ENCODE results near the gene AASDHPPT.

The AASDHPPT gene

DNA sequence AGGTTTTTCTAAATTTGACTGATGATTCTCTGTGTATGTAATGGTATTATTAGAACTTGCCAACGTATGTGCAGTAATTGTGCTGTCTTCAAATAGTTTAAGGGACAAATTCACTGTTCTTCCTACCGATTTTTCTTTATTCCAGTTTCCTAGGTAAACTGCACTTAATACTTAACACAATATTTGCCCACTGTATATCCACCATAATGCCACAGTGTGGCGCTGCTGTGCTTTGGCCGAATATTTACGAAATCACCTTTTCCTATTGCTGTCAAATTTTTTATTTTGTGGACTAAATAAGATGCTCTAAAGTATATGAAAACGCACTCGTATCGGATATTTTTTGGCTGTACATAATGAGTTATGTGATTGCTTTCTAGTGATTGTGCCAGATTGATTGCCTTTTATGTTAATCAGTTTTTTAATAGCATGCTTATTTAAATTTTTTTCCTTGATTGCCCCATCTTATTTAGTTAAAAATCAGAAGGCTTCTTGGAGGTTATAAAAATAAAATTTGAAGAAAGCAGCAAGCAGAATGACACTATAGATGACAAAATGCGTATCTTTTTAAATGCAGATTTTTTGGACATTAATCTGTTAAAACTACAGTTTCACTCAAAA, 10.5 kb downstream of the AASDHPPT start:
- peak; percentile 80 for DNase-seq

DNA sequence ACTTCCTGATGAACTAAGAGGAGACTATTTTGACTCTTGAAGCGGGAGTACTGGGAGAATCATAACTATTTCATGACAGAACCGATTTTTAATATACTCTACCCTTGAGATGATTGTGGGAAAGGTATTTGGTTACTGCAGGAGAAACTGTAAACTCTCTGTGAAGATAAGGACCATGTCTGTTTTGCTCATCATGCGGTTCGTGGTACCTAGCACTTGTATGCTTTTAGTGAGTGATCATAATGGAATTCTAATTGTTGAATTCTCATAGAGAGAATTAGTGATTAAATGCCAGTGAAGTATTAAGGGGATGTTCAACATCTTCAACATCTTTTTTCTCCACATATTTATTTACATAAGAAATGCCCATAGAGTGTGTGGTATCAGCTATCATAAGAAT, 11.4 kb downstream of the AASDHPPT start:
- DNase-seq, result no peak

DNA sequence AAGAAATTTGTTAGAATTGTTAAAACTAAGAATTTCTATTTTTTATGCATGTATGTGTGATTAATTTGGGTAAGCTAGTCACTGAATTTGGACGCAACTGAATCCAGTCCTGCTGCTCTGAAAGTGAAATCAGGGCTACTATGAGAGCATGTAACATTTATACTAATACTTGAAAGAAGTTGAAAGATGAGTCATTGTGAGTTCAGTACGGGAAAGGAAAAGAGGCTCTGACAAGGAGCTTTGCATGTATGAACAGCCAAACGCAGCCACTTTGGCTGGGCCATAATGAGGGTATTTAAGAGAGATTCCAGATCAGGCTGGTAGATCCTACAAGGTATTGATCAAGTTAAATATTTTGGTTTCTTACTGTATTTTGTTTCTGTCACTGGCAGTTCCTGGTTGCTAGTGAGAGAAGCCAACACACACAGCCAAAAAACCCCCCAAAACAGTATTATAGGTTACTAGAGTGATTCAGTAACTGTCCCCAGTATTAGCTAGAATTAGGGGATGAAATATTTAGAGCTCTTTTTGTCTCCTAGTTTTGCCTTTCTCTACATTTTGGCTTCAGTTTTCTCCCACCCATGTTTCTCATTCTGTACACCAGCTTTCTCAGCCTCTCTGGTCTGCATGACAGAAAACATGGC, 14.1 kb downstream of the AASDHPPT start:
- DNase-seq, result no peak

DNA sequence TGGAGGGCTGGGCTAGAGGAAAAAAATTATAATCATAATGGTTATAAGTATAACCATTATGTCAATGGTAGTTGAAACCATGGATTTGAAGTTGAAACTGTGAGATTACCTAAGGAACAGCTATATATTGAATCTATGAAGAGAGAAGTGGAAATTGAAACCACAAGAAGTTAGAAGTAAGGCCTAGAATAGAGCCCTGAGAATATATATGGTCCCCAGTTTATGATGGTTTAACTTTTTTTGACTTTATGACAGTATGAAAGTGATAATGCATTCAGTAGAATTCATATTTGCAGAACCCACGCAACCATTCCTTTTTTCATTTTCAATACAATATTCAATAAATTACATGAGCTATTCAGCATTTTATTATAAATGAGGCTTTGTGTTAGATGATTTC, 15.0 kb downstream of the AASDHPPT start:
- no peak for DNase-seq

DNA sequence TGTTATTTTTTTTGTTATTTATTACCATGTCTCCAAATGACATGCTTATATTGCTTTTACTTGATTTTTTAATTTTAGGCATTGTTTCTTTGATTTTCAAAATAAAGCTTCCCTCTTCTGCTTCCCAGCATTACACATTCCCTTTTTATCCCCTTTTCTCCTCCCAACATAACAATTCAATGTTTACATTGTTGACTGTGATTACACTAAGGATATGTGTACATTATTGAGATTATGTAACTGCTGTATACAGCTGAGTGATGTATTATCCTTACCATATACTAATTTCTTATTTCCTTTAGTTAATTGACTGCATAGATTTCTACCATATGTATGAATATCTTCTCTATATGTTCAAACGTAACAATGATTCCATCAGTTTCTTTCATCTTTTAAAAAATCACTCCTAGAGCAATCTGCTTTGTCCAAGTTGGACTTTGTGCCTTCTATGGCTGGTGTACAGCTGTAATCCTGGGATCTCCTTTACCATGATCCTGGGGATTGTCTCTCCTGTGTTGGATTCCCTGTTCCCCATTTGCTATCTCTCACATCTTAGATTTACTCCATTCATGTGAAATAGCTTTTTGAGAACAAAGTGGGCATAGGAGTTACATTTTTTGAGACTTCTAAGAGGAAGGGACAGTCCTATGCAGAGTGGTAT, 21.6 kb downstream of the AASDHPPT start:
- DNase-seq, result no peak

DNA sequence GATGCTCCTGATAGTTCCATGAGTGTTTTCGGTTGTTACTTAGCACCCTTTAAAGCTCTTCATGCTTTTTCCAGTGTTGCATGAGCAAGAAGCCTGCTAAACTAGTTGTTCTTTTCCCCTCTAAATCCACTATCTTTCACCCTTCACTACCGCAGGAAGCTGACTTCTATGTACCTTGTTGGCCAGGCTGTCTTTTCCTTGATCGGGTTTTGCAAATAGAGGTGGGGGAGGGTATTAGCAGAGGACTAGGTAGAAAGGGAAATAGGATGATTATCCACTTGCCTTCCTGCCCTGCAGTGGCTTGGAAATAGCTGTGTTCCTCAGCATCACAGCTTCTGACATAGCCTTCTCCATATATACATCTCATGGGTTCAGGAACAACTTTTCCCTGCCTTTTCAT, 23.9 kb downstream of the AASDHPPT start:
- DNase-seq, result no peak

DNA sequence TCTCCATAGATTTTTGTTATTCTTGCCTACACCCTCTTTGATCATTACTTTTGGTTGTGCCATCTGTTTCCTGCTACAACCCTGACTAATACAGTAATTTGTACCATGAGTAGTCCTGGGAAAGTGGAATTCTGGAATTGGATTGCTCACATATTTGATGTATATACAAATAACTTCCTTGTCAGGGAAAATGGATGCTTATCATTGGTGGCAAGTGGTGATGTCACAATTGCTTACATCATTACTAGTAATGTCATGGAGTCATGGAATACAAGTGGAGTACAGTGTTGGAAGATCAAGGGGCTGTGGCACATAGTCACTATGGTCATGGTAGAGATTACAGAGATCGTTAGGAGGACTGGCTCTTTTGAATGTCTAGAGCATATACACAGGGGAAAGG, 24.4 kb downstream of the AASDHPPT start:
- no peak for DNase-seq

DNA sequence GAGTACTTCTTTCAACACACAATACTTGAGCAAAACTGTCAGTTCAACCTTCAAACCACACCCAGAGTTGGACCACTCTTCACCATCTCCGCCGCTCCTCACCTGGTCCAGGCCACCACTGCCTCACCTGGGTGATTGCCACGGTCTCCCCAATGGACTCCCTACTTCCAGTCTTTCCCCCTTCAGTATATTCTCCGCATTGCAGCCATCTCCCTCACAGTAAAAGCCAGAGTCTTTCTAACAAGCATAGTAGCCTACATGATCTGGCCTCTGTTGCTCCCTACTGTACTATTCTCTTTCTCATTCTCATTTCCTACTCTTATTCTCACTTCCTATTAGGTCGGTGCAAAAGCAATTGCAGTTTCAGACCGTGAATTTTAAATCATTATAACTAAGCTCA, 28.5 kb downstream of the AASDHPPT start:
- no peak for DNase-seq

DNA sequence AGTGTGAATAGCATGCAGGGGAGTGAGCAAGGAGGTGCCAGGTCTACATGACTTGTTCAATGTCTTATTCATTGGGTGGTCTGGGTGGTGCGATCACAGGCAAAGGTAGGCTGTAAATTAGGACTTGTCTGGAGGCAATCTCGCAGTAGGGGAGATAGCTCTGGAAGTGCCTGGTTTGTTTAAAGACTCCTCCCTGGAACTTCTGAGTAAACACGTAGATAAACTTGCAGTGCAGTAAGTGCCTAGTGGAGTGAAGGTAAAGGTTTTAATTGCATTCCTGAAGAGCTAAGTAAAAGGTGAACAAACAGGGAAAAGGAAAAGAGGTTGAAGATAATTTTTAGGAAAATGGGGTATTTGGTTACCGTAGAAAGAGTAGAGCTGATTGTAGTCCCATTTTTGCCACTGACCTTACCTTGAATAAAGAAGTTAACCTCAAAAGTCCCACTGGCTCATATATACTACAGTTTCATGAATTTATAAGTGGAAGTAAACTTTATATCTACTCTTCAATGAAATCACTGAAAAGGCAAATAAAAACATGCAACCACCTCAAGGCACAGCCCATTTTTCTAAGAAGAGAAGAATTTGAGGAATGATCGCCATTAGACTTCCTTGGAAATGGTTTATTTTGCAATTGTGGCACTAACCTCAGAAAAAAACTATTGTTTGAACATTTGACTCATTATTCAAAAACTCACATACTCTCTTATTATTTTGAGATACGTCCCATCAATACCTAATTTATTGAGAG, 44.3 kb downstream of the AASDHPPT start:
- DNase-seq, result no peak

DNA sequence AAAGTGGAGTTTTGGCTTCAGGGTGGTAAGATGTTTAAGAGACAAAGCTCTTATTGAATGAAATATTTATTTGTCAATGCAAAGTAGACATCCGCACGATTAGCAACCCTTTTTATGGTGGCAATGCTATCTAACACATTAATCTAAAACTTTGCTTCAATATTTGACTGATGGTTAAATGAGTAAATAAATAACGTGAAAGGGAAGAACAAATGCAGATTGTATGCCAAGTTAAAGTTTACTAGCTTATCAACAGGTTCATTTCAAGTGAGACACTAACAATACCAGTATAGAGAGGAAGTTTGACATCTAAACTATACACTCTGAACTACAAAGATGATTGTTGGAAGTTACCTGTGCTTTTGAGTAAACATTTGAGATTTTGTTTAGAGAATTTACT, 50.1 kb downstream of the AASDHPPT start:
- no peak for DNase-seq

DNA sequence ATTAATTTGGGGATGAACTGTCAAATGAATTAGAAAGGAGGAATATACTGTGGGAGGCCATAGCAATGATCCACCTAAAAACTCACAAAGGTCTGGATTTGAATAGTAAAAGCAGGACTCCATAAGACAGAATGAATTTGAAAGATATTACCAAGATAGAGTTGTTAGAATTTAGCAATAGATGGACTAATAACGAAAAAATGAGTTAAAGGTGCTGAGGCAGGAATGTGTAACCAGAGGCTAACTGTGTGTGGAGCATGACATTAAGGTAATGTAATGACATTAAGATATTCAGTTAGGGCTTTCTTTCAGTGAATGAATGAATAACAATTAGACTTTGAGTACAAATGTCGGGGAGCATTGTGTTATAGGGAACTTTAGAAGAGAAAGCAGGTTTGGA, 51.3 kb downstream of the AASDHPPT start:
- DNase-seq, result no peak

DNA sequence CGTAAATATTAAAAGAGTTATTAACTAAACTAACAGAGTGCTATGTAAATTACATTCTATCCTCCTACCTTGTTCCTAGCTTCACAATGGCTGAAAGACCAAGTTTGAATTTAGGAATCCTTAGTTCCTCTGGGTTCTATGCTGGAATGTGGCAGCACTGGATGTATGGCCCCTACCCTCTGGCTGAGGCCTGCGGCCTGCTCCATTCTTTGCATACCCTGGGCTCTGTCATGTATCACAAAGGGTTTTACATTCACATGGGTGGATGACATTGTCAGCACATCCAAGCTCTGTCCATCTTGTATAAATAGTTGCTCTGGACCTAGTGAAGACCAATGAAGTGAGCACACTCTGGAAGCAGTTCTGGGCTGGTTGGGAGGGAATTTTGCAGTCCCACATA, 54.5 kb downstream of the AASDHPPT start:
- no peak for DNase-seq

DNA sequence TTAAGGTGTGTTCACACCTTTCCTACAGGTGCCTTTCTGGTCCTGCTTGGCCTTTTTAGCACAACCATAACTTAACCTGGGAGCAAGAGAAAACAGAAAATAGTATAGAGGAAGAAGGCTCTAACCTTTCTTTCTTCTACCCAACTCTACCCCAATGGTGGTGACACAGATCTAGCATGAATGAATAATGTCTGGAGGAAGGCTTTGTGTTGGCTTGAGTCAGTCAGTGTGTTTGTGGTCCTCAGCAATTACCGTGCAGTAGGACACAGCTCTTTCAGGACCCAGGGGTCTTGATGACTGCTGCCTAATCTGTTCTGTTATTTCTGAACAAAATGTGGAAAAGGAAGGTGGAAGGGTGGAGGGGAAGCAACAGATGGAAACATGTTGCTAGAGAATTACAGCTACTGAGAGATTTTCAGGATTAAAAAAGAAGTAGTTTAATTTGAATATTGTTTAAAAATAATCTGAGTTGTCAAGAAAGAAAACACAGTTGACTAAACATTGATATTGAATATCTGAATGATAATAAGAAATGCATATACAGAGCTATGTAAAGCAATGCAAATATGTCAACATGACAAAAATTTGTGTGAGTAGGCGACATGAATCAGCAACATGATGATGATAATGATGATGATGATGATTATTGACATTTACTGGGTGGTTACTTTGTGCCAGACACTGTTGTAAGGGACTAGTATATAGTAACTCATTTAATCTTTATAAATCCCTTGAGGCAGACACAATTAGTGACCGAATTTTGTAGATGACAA, 55.3 kb downstream of the AASDHPPT start:
- no peak for DNase-seq

DNA sequence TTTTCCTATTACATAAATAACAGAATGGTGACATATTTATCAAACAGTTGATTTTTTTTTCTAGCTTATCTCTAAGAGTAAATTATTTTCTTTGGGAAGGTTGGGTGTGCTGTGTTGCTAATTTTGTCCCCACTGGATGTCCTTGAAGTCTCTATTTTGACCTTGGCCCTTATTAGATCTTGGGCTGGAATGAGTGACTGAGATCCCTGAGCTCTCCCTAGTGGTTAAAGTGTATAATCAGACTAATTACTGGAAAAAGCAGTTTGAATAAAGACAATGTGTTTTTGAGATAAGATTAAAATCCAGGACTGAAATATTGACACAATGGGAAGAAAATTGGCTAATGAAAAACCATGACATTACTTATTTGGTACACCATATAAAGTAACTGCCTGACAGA, 56.1 kb downstream of the AASDHPPT start:
- DNase-seq, result peak; percentile 31

DNA sequence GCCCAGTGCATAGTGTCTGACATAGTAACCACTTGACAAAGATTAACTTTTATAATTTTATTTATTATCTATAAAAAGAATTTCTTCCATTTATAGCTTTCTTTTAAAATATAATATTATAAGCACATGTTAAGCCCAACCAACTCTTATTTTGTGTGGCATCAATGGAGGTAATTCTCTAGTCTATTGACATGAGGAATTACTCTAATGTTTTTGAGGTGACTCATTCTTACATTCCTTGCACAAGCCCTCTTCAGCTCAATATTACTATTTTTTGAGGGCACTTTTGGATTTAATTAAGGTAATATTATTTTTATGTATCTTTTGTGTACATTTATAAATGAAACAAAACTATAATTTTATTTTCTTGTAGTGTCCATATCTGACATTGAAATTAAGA, 59.6 kb downstream of the AASDHPPT start:
- no peak for DNase-seq

DNA sequence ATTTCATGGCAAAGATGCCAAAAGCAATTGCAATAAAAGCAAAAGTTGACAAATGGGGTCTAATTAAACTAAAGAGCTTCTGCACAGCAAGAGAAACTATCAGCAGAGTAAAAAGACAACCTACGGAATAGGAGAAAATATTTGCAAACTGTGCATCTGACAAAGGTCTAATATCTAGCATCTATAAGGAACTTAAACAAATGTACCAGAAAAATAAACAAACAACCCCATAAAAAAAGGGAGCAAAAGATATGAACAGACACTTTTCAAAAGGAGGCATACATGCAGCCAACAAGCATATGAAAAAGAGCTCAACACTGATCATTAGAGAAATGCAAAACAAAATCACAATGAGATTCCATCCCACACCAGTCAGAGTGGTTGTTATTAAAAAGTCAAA, 60.3 kb downstream of the AASDHPPT start:
- no peak for DNase-seq

Measured in hematopoietic multipotent progenitor cell treated with erythropoietin and hydrocortisone succinate and interleukin-3 and kit ligand, for 6 days (in vitro differentiated cells).